Measurements from ENCODE around the gene TGFA. TPM values are rescaled to one million over a fixed set of nuclear protein-coding genes. Genes with fewer than 3 reads are reported as not detected.

Gene TGFA
- total and polyA plus RNA-seq, 11 donors: 0.50 to 4.9 (median 1.0) TPM

DNA sequence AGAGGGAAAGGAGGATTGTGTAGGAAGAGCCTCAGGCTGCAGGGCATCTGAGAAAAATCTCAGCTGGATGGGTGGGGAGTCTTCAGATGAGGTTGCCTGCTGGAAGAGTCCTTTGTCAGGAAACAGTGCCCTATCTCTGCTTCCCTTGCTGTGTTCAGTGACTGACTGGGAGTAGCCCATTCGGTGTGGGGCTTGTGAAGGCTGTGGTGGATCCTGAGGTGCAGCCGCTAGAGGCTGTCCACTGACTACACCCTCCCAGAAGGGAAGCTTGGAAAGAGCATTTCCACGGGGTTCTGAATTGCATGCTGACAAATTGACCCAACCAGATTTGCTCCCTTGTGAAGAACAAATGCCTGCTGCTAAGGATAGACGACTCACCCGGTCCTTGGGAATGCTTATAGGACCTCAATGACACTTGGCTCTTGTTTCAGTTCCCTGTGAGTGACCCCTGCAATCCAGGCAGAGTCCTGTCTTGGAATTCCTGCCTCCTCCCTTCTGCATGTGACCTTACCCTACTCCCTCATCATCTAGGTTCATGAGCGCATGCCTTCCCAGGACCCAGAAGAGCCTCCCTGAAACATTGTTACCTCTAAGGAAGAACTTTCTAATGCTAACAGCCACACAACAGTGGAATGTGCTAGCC lies 142.0 kb downstream of the TGFA start:
- H3K4me3 ChIP-seq: no peak overlapping the region
- H3K27me3 ChIP-seq: peaks cover 0 to 5% (median 0%) of the 10 kb centered on the region in 9 donors
- H3K9me3 ChIP-seq: no peaks in the 10 kb centered on the region
- H3K36me3 ChIP-seq: no peaks in the 10 kb centered on the region
- no peak overlapping the region for H3K27ac ChIP-seq
- intact Hi-C loops (cut with DNase I): no loop called here
- H3K4me1 ChIP-seq: no peaks in the 10 kb centered on the region
- no peak for ATAC-seq
- TF ChIP-seq, protein P1, sequence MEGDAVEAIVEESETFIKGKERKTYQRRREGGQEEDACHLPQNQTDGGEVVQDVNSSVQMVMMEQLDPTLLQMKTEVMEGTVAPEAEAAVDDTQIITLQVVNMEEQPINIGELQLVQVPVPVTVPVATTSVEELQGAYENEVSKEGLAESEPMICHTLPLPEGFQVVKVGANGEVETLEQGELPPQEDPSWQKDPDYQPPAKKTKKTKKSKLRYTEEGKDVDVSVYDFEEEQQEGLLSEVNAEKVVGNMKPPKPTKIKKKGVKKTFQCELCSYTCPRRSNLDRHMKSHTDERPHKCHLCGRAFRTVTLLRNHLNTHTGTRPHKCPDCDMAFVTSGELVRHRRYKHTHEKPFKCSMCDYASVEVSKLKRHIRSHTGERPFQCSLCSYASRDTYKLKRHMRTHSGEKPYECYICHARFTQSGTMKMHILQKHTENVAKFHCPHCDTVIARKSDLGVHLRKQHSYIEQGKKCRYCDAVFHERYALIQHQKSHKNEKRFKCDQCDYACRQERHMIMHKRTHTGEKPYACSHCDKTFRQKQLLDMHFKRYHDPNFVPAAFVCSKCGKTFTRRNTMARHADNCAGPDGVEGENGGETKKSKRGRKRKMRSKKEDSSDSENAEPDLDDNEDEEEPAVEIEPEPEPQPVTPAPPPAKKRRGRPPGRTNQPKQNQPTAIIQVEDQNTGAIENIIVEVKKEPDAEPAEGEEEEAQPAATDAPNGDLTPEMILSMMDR (IDR thresholded peaks at IDR 0.05): no peak
- TF ChIP-seq POLR2A (IDR thresholded peaks at IDR 0.05): no peak
- no peak for DNase-seq
- WGBS, 4 donors: 67 to 80% (median 77%) methylated on average over 6 of the region's 6 CpGs

DNA sequence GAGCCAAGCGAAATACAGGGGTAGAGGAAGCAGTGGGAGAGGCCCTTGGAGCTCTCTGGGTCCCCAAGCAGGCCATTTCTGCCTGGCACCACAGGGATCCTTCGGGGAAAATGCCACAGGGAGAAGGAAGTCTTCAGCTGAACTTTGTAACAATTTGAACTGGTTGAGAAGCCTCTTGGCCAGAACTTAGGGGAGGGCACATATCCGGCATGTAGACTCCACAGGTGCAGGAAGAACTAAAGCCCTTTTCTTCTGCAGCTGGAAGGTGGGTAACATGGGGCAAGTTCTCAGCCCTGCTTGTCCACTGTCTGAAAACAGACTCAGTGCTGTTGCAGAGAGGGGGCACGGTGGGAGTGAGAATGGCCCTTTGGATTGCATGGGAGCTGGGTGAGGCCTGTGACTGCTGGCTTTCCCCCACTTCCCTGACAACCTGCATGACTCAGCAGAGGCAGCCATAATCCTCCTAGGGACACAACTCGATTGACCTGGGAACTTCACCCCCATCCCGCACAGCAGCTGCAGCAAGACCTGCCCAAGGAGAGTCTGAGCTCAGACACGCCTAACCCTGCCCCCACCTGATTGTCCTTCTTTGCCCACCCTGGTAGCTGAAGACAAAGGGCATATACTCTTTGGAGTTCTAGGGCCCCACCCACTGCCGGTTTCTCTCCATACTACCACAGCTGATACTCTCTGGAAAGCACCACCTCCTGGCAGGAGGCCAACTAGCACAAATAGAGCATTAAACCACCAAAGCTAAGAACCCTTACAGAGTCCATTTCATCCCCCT lies 150.2 kb downstream of the TGFA start:
- no peak for ATAC-seq
- H3K27me3 ChIP-seq: peaks cover 0 to 4% (median 0%) of the 10 kb centered on the region in 9 donors
- whole genome bisulfite sequencing, 4 donors: 81 to 84% (median 83%) methylated on average over 8 of the region's 8 CpGs

DNA sequence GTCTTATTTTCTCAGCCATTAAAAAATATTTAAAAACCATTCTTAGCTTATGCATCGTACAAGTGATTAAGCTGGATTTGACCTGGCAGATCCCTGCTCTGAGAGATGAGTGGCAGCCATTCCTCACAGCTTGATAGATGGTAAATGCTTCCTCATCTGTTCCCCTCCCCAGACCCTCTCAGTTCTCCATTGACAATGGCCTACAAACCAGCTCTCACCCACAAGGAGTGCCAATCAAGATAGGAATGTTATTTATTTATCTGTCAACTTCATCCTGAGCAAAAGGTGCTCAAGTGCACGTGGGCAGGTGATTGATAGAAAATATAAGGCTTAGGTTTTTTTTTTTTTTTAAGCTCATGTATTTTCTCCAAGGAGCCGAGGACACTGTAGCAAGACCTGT lies 153.1 kb downstream of the TGFA start:
- Histone ChIP-seq H3K27ac (no peak overlapping the region), H3K27me3 (peaks cover 0 to 20% (median 3%) of the 10 kb centered on the region in 9 donors)

More for the DNA sequence above, 150.2 kb downstream of the TGFA start:
- DNase-seq: no peak
- TF ChIP-seq, protein P1 (IDR thresholded peaks at IDR 0.05): no peak
- no peak for TF ChIP-seq POLR2A (IDR thresholded peaks at IDR 0.05)
- intact Hi-C loops (cut with DNase I): no loop called here
- no peak overlapping the region for H3K4me3 ChIP-seq
- H3K36me3 ChIP-seq: no peaks in the 10 kb centered on the region
- no peak overlapping the region for H3K27ac ChIP-seq
- H3K4me1 ChIP-seq: no peaks in the 10 kb centered on the region
- no peaks in the 10 kb centered on the region for H3K9me3 ChIP-seq

DNA sequence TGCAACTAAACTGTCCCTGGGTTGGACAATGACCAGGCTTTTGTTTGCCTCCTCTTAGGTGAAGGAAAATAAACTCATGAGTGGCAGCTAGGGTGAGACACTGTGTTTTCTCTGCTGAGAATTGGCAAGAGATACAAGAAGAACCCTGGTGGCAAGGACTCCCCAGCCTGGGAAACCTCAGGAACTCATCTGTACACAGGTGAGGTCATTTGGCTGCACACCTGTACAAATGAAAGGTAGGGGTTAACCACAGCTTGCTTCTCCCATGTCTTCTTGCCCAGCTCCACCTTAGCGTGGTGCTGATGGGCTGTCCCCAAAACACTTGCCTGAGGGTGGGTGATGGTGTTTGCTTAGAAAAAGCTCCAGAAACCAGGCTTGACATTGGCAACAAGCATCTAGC lies 154.6 kb downstream of the TGFA start:
- no peak for ATAC-seq
- 73 to 88% (median 81%) methylated on average over 1 of the region's 1 CpG for WGBS, 4 donors

More for the DNA sequence above, 153.1 kb downstream of the TGFA start:
- ATAC-seq: no peak
- Histone ChIP-seq H3K4me3 (no peak overlapping the region), H3K4me1 (no peaks in the 10 kb centered on the region), H3K9me3 (no peaks in the 10 kb centered on the region), H3K36me3 (no peaks in the 10 kb centered on the region)
- intact Hi-C loops (cut with DNase I): no loop called here
- no peak for DNase-seq
- no peak for TF ChIP-seq POLR2A (IDR thresholded peaks at IDR 0.05)
- TF ChIP-seq, protein P1 (IDR thresholded peaks at IDR 0.05): no peak
- 79 to 83% (median 81%) methylated on average over 3 of the region's 3 CpGs for WGBS, 4 donors

More for the DNA sequence above, 154.6 kb downstream of the TGFA start:
- H3K4me3 ChIP-seq: no peak overlapping the region
- no peaks in the 10 kb centered on the region for H3K36me3 ChIP-seq
- H3K27ac ChIP-seq: no peak overlapping the region
- no peaks in the 10 kb centered on the region for H3K4me1 ChIP-seq
- H3K9me3 ChIP-seq: peaks cover 0 to 6% (median 0%) of the 10 kb centered on the region in 12 donors
- H3K27me3 ChIP-seq: peaks cover 0 to 18% (median 0%) of the 10 kb centered on the region in 9 donors
- DNase-seq: no peak
- intact Hi-C loops (cut with DNase I): no loop called here
- TF ChIP-seq, protein P1 (IDR thresholded peaks at IDR 0.05): no peak
- no peak for TF ChIP-seq POLR2A (IDR thresholded peaks at IDR 0.05)

Measured in heart left ventricle (tissue), 16 donors.